ENCODE results near the gene EXOSC10.
"Not testable (repeated sequence)": the region's sequence is repeated elsewhere in the genome, so short reads cannot be mapped to it uniquely, and the experiment has no call there.

The EXOSC10 gene

DNA sequence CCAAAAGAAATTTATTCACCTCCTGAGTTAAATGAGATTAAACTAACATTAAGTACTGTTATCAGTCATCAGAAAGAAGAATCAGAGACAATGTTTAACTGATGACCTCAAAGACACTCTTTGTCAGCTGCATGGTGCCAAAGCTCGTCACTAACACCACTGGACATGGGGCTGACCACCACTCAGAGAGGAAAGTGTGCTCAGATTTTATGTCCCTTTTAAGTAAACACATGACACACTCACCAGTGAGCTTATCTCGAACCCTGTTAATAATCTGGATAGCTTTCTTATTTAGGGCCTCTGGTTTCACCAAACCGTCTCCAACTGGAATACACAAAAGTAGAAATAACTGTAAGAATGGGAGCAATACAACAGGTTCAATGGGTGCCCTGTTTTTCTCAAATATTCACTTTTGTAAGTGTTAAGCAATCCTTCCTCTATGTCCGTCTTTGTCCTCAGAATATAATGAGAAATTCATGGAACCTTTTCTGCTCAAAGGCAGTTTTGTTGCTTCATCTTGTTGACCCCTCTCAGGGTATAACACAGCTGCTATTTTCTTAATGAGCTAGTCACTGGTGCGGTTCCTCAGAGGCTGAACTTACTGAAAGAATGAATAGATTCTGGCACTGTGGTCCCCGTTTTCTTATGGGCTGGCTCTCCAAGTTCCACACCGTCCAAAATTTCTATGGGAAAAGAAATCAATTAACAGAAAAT is 9.5 kb upstream of the EXOSC10 start:
- DNase-seq (ENCODE audit: low spot score) = peak; percentile 90

DNA sequence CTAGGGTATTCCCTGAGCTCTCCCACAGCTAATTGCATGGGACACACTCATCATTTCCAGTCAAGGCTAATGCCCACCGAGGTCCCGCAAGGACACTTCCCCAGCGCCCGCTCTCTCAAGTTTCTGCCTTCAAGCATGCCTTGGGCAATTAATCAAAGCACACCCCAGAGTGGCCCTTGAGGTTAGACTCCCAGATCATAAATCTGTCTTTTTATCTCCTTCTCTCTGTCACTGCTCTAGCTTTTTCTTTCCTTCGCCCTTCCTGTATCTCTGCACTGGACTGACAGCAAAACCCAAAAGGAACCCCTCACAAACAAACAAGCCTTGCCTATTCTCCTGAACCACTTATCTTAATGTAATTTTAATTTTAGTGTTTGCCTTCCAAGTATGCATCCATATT is 7.9 kb upstream of the EXOSC10 start:
- no peak for DNase-seq (ENCODE audit: low spot score)

DNA sequence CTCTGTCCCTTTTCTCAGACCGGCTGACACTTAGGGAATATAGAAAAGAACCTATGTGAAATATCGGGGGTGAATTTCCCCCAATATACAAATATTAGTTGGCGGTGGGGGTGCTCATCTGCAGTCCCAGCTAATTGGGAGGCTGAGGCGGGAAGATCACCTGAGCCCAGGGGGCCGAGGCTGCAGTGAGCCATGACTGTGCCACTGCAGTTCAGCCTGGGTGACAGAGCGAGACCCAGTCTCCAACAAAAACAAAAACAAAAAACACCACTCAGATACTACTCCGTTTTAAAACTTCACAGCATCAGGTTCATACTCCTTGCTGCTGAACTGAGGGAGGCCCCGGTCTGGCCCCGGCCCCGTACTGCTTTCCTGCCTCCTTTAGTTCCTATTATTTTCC is 5.9 kb upstream of the EXOSC10 start:
- no peak for DNase-seq (ENCODE audit: low spot score)

DNA sequence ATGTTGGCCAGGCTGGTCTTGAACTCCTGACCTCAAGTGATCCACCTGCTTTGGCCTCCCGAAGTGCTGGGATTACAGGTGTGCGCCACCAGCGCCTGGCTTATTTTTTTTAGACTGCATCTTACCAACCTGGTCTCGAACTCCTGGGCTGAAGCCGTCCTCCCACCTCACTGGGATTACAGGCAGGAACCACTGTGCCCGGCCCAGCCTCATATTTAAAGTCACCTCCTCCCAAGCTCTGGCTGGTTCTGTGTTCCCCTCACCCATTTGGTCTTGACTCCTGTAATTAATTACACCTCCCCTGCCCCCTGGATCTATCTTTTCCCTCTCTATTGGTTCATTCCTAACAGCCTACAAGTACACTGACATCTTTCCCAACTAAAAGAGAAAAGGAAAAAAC is 1.7 kb upstream of the EXOSC10 start:
- DNase-seq (ENCODE audit: low spot score) = no peak

DNA sequence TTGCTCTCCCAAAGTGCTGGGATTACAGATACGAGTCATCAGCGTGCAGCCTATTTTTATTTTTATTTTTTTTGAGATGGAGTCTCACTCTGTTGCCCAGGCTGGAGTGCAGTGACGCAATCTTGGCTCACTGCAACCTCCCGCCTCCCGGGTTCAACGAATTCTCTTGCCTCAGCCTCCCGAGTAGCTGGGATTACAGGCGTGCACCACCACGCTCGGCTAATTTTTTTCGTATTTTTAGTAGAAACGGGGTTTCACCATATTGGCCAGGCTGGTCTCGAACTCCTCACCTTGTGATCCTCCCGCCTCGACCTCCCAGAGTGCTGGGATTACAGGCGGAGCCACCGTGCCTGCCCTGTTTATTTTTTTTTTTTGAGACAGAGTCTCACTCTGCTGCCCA is 1.1 kb upstream of the EXOSC10 start:
- DNase-seq (ENCODE audit: low spot score) = not testable (repeated sequence)

GRCh38 chr1:11100149-11100493 is 452 bp upstream of the EXOSC10 start:
- no peak for DNase-seq (ENCODE audit: low spot score)

DNA sequence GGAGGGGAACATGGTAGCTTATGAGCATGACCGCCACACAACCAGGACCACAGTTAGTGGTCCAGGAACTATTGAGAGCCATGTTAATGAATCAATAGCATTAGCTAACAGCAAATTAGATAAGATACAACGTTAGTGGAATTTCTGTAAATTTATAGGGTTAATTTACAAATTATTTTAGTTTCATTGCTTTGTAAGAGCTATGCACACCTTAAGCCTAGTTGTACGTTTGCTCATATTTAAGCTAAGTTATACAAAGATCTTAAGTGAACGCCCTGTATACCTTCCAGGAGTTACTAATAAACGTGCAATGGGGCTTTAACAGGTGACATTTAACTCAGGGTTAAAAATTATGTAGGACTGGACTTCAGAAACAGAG is 749 bp downstream of the EXOSC10 start:
- DNase-seq (ENCODE audit: low spot score) = no peak

DNA sequence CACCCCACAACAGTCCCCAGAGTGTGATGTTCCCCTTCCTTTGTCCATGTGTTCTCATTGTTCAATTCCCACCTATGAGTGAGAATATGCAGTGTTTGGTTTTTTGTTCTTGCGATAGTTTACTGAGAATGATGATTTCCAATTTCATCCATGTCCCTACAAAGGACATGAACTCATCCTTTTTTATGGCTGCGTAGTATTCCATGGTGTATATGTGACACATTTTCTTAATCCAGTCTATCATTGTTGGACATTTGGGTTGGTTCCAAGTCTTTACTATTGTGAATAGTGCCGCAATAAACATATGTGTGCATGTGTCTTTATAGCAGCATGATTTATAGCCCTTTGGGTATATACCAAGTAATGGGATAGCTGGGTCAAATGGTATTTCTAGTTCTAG is 15.9 kb downstream of the EXOSC10 start:
- not testable (repeated sequence) for DNase-seq (ENCODE audit: low spot score)

DNA sequence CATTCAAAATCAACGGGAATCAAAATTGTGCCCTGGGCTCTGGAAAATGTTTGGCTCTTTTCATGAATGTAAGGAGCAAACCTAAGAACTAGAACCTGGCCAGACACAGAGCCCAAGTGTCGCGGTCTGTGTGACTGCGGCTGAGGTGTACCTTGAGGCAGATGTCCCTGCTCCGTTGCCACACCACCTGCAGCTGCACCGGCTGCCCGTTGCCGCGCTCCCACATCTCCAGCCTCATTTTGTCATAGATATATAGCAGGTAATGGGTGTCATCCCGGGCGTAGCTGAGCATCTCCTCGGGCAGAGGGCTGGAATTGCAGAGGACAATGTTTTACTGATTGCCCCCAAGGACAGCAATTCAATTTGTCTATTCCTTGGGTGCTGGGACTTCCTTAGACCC is 18.7 kb downstream of the EXOSC10 start:
- DNase-seq (ENCODE audit: low spot score) = no peak

- DNase-seq (ENCODE audit: low spot score) = no peak
These were observed 21.0 kb downstream of the EXOSC10 start for GRCh38 chr1:11078631-11079030.

DNA sequence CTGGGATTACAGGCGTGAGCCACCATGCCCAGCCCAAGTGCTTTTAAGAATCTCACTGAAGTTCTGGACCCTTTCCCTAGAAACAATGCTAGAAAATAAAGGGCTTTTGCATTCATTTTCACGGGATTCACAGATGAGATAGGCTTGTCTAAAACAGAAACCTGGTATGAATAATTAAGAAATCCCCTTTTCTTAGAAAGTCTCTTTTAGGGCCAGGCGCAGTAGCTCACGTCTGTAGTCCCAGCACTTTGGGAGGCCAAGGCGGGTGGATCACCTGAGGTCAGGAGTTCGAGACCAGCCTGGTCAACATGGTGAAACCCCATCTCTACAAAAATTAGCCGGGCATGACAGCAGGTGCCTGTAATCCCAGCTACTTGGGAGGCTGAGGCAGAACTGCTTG is 26.3 kb downstream of the EXOSC10 start:
- not testable (repeated sequence) for DNase-seq (ENCODE audit: low spot score)

DNA sequence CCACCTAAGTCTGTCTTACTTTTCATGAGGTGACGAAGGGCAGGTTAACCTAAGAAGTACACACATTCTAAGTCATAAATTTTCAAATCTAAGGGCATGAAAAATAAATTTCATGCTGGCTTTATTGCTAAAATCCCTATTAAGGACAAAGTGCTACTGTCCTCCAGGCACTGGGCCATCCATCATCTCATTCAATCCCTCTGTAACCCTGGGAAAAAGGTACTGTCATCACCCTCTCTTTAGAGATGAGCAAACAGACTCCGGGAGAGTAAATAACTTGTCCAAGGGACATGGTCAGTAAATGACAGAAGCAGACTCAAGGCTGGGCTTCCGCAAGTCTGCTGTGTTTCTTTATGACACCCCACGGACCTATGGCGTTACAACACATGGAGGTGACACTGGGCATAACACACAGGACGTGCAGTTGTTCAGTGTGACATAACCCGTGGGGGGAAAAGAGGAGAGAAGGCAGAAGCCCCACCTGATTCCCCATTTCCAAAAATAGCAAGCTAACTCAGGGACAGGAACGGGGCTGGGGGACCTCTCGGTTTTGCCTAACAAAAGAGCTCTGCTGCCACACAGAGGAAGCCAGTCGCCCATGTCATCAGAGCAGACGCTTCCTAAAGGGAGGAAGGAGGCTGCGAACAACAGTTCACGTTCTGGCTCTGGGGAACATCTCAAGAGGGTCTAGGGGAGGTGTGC is 27.3 kb downstream of the EXOSC10 start:
- DNase-seq (ENCODE audit: low spot score) = no peak

DNA sequence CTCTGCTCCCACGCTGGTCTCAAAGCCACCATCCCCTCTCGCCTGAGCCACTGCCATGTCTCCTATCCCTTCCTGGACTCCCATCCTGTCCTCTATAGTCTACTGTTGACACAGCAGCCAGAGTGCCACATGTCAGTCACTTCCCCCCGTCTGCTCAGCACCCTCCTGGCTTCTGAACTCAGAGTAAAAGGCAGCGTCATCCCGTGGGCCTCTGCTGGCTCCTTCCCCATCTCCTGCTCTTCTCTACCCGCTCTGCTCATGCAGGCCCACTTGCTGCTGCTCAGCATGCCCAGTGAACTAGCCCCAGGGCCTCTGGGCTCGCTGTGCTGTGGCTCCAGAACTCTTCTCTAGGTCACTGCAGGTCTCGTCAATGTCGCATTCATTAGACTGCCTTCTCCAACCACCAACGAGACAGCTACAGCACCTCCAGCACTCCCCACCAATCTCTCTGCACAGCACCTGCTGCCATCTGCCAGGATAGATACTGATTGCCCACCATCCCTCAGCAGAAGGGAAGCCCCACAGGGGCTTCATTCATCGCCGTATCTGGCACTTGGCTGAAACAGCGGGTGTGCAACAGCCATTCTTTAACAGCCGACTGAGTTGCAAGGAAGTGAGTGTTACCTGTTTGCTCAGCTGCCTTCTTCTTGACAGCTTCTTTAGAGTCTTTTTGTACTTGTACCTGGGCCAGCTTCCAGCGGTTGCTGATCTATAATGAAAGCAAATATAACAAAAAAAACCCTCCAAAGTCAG is 28.0 kb downstream of the EXOSC10 start:
- no peak for DNase-seq (ENCODE audit: low spot score)

- DNase-seq (ENCODE audit: low spot score) = no peak
These were observed 28.8 kb downstream of the EXOSC10 start for GRCh38 chr1:11070876-11071275.

- peak; percentile 67 for DNase-seq (ENCODE audit: low spot score)
These were observed 30.8 kb downstream of the EXOSC10 start for GRCh38 chr1:11068600-11069473.

- DNase-seq (ENCODE audit: low spot score) = no peak
These were observed 31.7 kb downstream of the EXOSC10 start for GRCh38 chr1:11067716-11068599.

- DNase-seq (ENCODE audit: low spot score) = no peak
These were observed 33.9 kb downstream of the EXOSC10 start for GRCh38 chr1:11065796-11066195.

DNA sequence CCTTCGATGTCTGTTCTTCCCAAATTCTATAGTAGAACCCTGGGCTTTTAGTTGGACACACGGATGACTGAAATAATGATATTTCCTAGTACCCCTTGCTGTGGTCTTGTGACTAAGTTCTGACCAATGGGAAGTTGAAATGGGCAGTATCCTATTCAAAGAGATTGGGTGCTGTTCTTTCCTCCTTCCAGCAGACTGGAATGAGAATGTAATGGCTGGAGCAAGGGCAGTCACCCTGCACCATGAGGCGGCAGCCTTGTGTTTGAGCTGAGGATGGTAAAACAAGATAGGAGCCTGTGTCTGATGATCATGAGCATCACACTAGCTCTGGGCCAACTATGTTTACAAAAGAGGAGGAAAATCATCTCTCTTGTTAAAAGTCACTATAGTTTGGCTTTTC is 34.7 kb downstream of the EXOSC10 start:
- DNase-seq (ENCODE audit: low spot score) = no peak

GRCh38 chr1:11063937-11064537 is 35.6 kb downstream of the EXOSC10 start:
- not testable (repeated sequence) for DNase-seq (ENCODE audit: low spot score)

DNA sequence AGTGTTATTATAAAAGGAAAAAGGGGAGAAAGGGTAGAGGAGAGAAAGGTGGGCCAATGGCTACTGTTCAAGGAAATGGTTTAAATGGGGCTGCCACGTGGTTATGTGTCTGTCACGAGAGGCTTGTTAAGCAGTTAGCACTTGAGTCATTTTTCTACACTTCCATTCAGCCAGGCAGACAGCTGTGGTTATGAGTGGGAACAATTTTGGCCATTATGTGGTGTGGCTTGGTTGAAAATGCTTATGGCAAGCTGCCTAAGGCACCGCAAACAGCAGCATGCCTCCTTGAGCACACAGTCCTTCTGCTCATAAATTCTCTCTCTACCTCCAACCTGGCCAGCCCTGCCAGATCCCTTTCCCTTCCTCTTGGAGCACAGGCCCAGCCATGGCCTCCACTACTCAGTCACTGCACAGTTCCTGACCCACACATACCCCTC is 36.7 kb downstream of the EXOSC10 start:
- no peak for DNase-seq (ENCODE audit: low spot score)

Data from pons (tissue), 1 donor.